Lung (tissue), 12 donors: ENCODE results near the gene NTN5. TPM values are rescaled to one million over a fixed set of nuclear protein-coding genes. Genes with fewer than 3 reads are reported as not detected.

ENCODE experiments used
- ATAC-seq: fragments of 200-7000 bp; cut with Tn5 transposase; one replicate; pipeline ENCODE4 v1.9.1; 2020; ENCODE audit warnings: moderate number of reproducible peaks; ENCODE audit not compliant: insufficient read depth, low FRiP score
- DNase-seq, 3 donors: peaks; one replicate each; pipeline ENCODE4 v3.0.0-alpha.2; 2013 to 2017
- H3K27ac ChIP-seq, 2 donors: one replicate each; pipeline ENCODE4 v1.5.1; 2013; ENCODE audit warnings: mild to moderate bottlenecking in 2 of 2, moderate library complexity in 2 of 2, control low read depth in 1 of 2, inconsistent platforms in 1 of 2, low read depth in 1 of 2, low read length in 1 of 2
- H3K27me3 ChIP-seq, 3 donors: one replicate each; pipeline ENCODE4 v1.5.1; 2013; ENCODE audit warnings: low read length in 2 of 3; ENCODE audit not compliant: control insufficient read depth in 3 of 3, insufficient read depth in 3 of 3
- H3K36me3 ChIP-seq, 4 donors: one replicate each; pipeline ENCODE4 v1.5.1; 2013; ENCODE audit warnings: low read length in 4 of 4, mild to moderate bottlenecking in 1 of 4, moderate library complexity in 1 of 4; ENCODE audit not compliant: control insufficient read depth in 4 of 4, insufficient read depth in 4 of 4
- H3K4me1 ChIP-seq, 5 donors: one replicate each; pipeline ENCODE4 v1.5.1; 2013; ENCODE audit warnings: low read length in 5 of 5, mild to moderate bottlenecking in 2 of 5, moderate library complexity in 1 of 5; ENCODE audit not compliant: control insufficient read depth in 5 of 5, insufficient read depth in 5 of 5
- H3K4me3 ChIP-seq: one replicate; pipeline ENCODE4 v1.5.1; 2013; ENCODE audit warnings: mild to moderate bottlenecking, control low read depth, moderate library complexity
- H3K9ac ChIP-seq, 2 donors: one replicate each; pipeline ENCODE4 v1.5.1; 2013; ENCODE audit warnings: low read length in 2 of 2, control low read depth in 1 of 2; ENCODE audit not compliant: insufficient read depth in 1 of 2
- H3K9me3 ChIP-seq, 4 donors: one replicate each; pipeline ENCODE4 v1.5.1; 2013; ENCODE audit warnings: low read length in 3 of 4, mild to moderate bottlenecking in 1 of 4, moderate library complexity in 1 of 4; ENCODE audit not compliant: control insufficient read depth in 4 of 4, insufficient read depth in 3 of 4
- WGBS, 2 donors: extraction: QIAGEN DNeasy Blood & Tissue Kit; methylation state at CpG; one replicate each; pipeline ENCODE4 v1.1.7; 2013; 5-methylcytosine and 5-hydroxymethylcytosine counted together
- polyA plus RNA-seq, 2 donors: library from polyadenylated mRNA; stranded (reverse); fragments of 200-250 nt; gene quantifications; one replicate each; pipeline ENCODE4 v1.2.1, GENCODE V29; 2013
- total RNA-seq, 2 donors: library from RNA; depleted of rRNA in 1 of 2; stranded (reverse); fragments of >200 nt in 1 of 2; gene quantifications; one replicate each; pipeline ENCODE4 v1.2.1, GENCODE V29; 2014 to 2021
- TF ChIP-seq, protein P1 (sequence below): IDR thresholded peaks from 2 replicates; pipeline ENCODE4 v1.5.1; 2012; ENCODE audit warnings: mild to moderate bottlenecking; ENCODE audit errors: control extremely low read depth, extremely low read depth
- donor health status: control.
- donor health status: control.
- donor health status: Bipolar disorder and iron deficiency.
- donor health status: healthy.
- donor health status: DM: yes; HTN: yes; CAD: no.

Gene NTN5
- total and polyA plus RNA-seq, 4 donors = 0.11 to 0.28 (median 0.27) TPM

DNA sequence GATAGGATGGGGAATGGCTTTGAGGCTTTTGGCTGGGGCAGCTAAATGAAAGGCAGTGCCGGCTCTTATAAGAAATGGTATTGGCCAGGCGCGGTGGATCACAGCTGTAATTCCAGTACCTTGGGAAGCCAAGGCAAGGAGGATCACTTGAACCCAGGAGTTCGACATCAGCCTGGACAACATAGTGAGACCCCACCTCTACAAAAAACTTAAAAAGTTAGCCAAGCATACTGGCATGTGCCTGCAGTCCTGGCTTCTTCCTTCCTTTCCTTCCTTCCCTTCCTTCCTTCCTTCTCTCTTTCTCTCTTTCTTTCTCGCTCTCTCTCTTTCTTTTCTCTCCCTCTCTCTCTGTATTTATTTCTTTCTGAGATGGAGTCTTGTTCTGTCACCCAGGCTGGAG, 30.0 kb downstream of the NTN5 start:
- H3K4me3 ChIP-seq = no peak overlapping the region
- H3K27ac ChIP-seq = no peak overlapping the region
- H3K36me3 ChIP-seq = no peaks in the 10 kb centered on the region
- no peak for ATAC-seq
- WGBS, 2 donors = 92 to 95% methylated on average over 5 of the region's 5 CpGs
- peaks cover 0 to 9% (median 0%) of the 10 kb centered on the region in 3 donors for H3K27me3 ChIP-seq
- TF ChIP-seq, protein P1, sequence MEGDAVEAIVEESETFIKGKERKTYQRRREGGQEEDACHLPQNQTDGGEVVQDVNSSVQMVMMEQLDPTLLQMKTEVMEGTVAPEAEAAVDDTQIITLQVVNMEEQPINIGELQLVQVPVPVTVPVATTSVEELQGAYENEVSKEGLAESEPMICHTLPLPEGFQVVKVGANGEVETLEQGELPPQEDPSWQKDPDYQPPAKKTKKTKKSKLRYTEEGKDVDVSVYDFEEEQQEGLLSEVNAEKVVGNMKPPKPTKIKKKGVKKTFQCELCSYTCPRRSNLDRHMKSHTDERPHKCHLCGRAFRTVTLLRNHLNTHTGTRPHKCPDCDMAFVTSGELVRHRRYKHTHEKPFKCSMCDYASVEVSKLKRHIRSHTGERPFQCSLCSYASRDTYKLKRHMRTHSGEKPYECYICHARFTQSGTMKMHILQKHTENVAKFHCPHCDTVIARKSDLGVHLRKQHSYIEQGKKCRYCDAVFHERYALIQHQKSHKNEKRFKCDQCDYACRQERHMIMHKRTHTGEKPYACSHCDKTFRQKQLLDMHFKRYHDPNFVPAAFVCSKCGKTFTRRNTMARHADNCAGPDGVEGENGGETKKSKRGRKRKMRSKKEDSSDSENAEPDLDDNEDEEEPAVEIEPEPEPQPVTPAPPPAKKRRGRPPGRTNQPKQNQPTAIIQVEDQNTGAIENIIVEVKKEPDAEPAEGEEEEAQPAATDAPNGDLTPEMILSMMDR = no peak
- DNase-seq = no peak
- H3K4me1 ChIP-seq = peaks cover 0 to 27% (median 5%) of the 10 kb centered on the region in 5 donors
- no peak overlapping the region for H3K9ac ChIP-seq
- no peaks in the 10 kb centered on the region for H3K9me3 ChIP-seq

DNA sequence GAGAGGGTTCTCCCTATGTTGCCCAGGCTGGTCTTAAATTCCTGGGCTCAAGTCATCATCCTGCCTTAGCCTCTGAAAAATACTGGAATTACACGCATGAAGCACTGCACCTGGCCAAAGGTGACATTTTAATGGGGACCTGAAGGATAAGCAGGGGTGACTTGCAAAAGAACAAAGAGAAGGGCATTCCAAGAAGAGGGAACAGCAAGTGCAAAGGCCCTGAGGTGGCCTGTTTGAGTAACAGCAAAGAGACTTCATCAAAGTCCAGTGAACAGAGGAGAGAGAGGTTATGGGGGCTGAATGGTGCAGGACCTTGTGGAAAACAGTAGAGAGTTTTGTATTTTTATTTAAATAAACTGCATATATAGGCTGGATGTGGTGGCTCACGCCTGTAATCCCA, 31.0 kb downstream of the NTN5 start:
- peaks cover 0 to 9% (median 0%) of the 10 kb centered on the region in 3 donors for H3K27me3 ChIP-seq
- H3K9me3 ChIP-seq = no peaks in the 10 kb centered on the region
- DNase-seq = no peak
- no peak overlapping the region for H3K27ac ChIP-seq
- H3K36me3 ChIP-seq = no peaks in the 10 kb centered on the region
- ATAC-seq = no peak
- H3K4me1 ChIP-seq = peaks cover 0 to 27% (median 5%) of the 10 kb centered on the region in 5 donors
- 94 to 96% methylated on average over 2 of the region's 2 CpGs for WGBS, 2 donors
- no peak overlapping the region for H3K4me3 ChIP-seq
- TF ChIP-seq, protein P1 = no peak
- H3K9ac ChIP-seq = no peak overlapping the region

DNA sequence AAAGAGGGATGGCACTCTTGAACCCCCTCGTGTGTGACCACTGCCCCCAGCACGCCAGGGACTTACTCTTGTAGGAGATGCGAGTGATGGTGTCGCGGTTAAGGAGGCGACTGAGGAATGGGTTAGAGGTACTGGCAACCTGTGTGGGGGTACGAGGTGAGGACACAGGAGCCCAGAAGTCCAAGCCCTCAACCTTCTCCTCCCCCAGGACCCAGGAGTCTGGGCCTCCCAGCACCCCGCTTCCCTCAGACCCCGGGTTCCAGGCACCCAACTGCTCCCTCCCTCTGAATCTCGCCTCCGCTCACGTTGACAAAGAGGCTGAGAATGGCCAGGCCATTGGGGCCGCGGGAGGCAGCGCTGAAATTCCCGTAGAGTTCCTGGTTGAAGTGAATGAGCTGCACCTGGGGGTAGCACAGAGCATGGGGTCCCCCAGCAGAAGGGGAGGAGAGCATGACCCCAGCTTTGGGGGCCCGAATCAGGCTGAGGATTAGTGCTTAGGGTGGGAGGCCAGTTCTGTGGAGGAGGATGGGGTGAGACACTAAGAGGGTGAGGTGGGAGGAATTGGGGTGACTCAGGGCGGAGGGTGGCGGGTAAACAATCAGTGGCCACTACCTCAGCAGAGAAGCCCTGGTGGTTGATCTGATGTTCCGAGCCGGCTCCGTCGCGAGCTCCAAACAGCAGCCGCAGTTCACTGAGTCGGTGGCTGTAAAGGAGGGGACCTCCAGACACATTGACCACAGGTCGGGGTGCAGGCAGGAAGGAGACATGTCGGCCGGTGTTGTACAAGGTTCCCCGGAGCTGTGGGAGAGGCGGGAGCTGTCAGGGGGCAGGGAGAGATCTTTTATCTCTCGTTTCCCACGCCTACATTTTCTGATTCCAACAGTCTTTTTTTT, 33.1 kb downstream of the NTN5 start:
- ATAC-seq = no peak
- DNase-seq = no peak
- TF ChIP-seq, protein P1 = no peak
- Histone ChIP-seq H3K27me3 (peaks cover 0 to 9% (median 0%) of the 10 kb centered on the region in 3 donors), H3K4me3 (no peak overlapping the region), H3K36me3 (no peaks in the 10 kb centered on the region), H3K9me3 (no peaks in the 10 kb centered on the region), H3K27ac (no peak overlapping the region), H3K9ac (no peak overlapping the region), H3K4me1 (peaks cover 0 to 30% (median 7%) of the 10 kb centered on the region in 5 donors)
- 73 to 81% methylated on average over 33 of the region's 33 CpGs for WGBS, 2 donors
